Esophagus squamous epithelium (tissue), 4 donors: Measurements from ENCODE around the gene TAOK2.

Source experiments
- CTCF ChIP-seq, 6 experiments: fragments of 450-650 bp in 4 of 6; fragments of 200-600 bp in 2 of 6; sonication (generic) in 2 of 6; IDR thresholded peaks; one replicate each; pipeline ENCODE4 v1.5.1; 2016 to 2019; ENCODE audit warnings: antibody characterized with exemption in 6 of 6, mild to moderate bottlenecking in 4 of 6, moderate library complexity in 4 of 6
- POLR2A ChIP-seq, 4 donors: fragments of 450-650 bp; IDR thresholded peaks; one replicate each; pipeline ENCODE4 v1.6.1; 2017; ENCODE audit warnings: antibody characterized with exemption in 4 of 4, mild to moderate bottlenecking in 4 of 4, moderate library complexity in 3 of 4

GRCh38 chr16:29996766-29997250 lies 23.1 kb downstream of the TAOK2 start:
- TF ChIP-seq CTCF (IDR thresholded peaks at IDR 0.05) (no peak), POLR2A (IDR thresholded peaks at IDR 0.05) (no peak)
